K562 (cell line): ENCODE results near the gene ATP5F1D. TPM values are rescaled to one million over a fixed set of nuclear protein-coding genes. Genes with fewer than 3 reads are reported as not detected.
A peak's percentile ranks its signal among the peaks of the same experiment; 100 is the strongest.

ENCODE experiments used
- BCLAF1 ChIP-seq, 2 experiments: fragments of 450-650 bp in 1 of 2; IDR thresholded peaks; 2 replicates each; pipeline ENCODE4 v1.6.1; 2011 to 2017; ENCODE audit warnings: low read depth in 2 of 2, antibody characterized with exemption in 1 of 2, borderline replicate concordance in 1 of 2, low read length in 1 of 2, mild to moderate bottlenecking in 1 of 2, mixed read lengths in 1 of 2; ENCODE audit not compliant: control insufficient read depth in 1 of 2
- EGR1 ChIP-seq: fragments of 450-650 bp; conservative IDR thresholded peaks from 2 replicates; pipeline ENCODE4 v1.6.1; 2017; ENCODE audit warnings: mild to moderate bottlenecking
- ELF4 ChIP-seq: fragments of 450-650 bp; formaldehyde crosslinking; IDR thresholded peaks from 2 replicates; pipeline ENCODE4 v1.4.0; 2022; ENCODE audit warnings: missing genetic modification characterization
- FOXJ2 ChIP-seq: fragments of 200-800 bp; sonication (Bioruptor generic); IDR thresholded peaks from 2 replicates; pipeline ENCODE4 v1.6.1; 2016; ENCODE audit warnings: missing genetic modification characterization, missing compliant biosample characterization
- HDAC1 ChIP-seq, 2 experiments: fragments of 450-650 bp; IDR thresholded peaks; 2 replicates each; pipeline ENCODE4 v1.6.1; 2016 to 2017; ENCODE audit warnings: inconsistent platforms in 1 of 2, mild to moderate bottlenecking in 1 of 2, moderate library complexity in 1 of 2
- IRF9 ChIP-seq: fragments of 450-650 bp; IDR thresholded peaks from 2 replicates; pipeline ENCODE4 v1.6.1; 2016; ENCODE audit warnings: missing biosample characterization, missing genetic modification characterization
- PCBP1 ChIP-seq: fragments of 200-400 bp; formaldehyde crosslinking; IDR thresholded peaks from 2 replicates; pipeline ENCODE4 v1.6.1; 2018; ENCODE audit warnings: mild to moderate bottlenecking, low read depth, low read length; ENCODE audit not compliant: poor library complexity, severe bottlenecking
- RBM17 ChIP-seq: fragments of 200-400 bp; formaldehyde crosslinking; IDR thresholded peaks from 2 replicates; pipeline ENCODE4 v1.6.1; 2017; ENCODE audit warnings: low read depth, mild to moderate bottlenecking, low read length, borderline replicate concordance
- TEAD2 ChIP-seq: fragments of 450-650 bp; IDR thresholded peaks from 2 replicates; pipeline ENCODE4 v1.6.1; 2016; ENCODE audit warnings: missing genetic modification characterization, control low read depth, missing compliant biosample characterization
- TFAP4 ChIP-seq: sonication (generic); formaldehyde crosslinking; IDR thresholded peaks from 2 replicates; pipeline ENCODE4 v1.8.0; 2022; ENCODE audit warnings: missing genetic modification reagents, mild to moderate bottlenecking, moderate library complexity, borderline replicate concordance
- ZBTB40 ChIP-seq, 2 experiments: fragments of 450-650 bp in 1 of 2; sonication (generic) in 1 of 2; formaldehyde crosslinking in 1 of 2; IDR thresholded peaks; 2 replicates each; pipeline versions ENCODE4 v1.7.1 to v1.9.0; 2016 to 2022; ENCODE audit warnings: inconsistent platforms in 1 of 2, mild to moderate bottlenecking in 1 of 2, missing genetic modification reagents in 1 of 2
- ZNF717 ChIP-seq: fragments of 250-450 bp; sonication (Bioruptor Pico); IDR thresholded peaks from 2 replicates; pipeline ENCODE4 v1.5.0; 2021
- polyA plus RNA-seq, 8 experiments: library from polyadenylated mRNA; depleted of rRNA in 4 of 8; stranded (reverse) in 5 of 8; unstranded in 3 of 8; fragments of >200 nt; fragmentation: Nextera tagmentation in 2 of 8; fragmentation: Illumina TruSeq in 1 of 8; extraction: Ambion mirVana in 2 of 8; extraction: Trizol in 1 of 8; gene quantifications; 2 replicates each; pipeline versions ENCODE4 v1.2.1 to v1.2.3, GENCODE V29; 2011 to 2014; ENCODE audit warnings: inconsistent platforms in 1 of 8, missing spikeins in 1 of 8
- total RNA-seq, 7 experiments: library from RNA; depleted of rRNA in 6 of 7; stranded (reverse); fragments of >200 nt in 6 of 7; fragmentation: Illumina TruSeq in 2 of 7; extraction: Trizol in 2 of 7; gene quantifications; 2 replicates each; pipeline versions ENCODE4 v1.2.1 to v1.2.3, GENCODE V29; 2011 to 2021; ENCODE audit warnings: low replicate concordance in 1 of 7

ATP5F1D gene
- total and polyA plus RNA-seq, 9 of the 15 experiments (the other 6 are each of a cell fraction or from before 2014, with no cell fraction given) = 3.9 to 409 (median 36.8) TPM

- TF ChIP-seq ZBTB40 (IDR thresholded peaks at IDR 0.05) (0 out of 2 replicates have a peak, but pooled peaks have one; percentile 26), ZBTB40 (CRISPR knock-in tag; IDR thresholded peaks at IDR 0.05) (no peak), FOXJ2 (tag) (no peak), ELF4 (0 out of 2 replicates have a peak, but pooled peaks have one; percentile 13), EGR1 (peak; percentile 43), TEAD2 (tag) (no peak), HDAC1 (IDR thresholded peaks at IDR 0.05) (peak in 1 of 2 experiments; percentile 22; a peak in 1 of 4 replicates), BCLAF1 (IDR thresholded peaks at IDR 0.05; ENCODE audit: borderline replicate concordance in 1 of 2, control insufficient read depth in 1 of 2, low read depth in 2 of 2, low read length in 1 of 2) (no peak), TFAP4 (peak; percentile 19; the same call in 1 of the 2 replicates), PCBP1 (peak; percentile 51), IRF9 (tag) (no peak), ZNF717 (CRISPR knock-in tag) (no peak), RBM17 (no peak)
These were observed 4.4 kb upstream of the ATP5F1D start (continued) for GRCh38 chr19:1237027-1237659.
